ENCODE data around the gene RPL38.
A peak's percentile ranks its signal among the peaks of the same experiment; 100 is the strongest.

The RPL38 gene

DNA sequence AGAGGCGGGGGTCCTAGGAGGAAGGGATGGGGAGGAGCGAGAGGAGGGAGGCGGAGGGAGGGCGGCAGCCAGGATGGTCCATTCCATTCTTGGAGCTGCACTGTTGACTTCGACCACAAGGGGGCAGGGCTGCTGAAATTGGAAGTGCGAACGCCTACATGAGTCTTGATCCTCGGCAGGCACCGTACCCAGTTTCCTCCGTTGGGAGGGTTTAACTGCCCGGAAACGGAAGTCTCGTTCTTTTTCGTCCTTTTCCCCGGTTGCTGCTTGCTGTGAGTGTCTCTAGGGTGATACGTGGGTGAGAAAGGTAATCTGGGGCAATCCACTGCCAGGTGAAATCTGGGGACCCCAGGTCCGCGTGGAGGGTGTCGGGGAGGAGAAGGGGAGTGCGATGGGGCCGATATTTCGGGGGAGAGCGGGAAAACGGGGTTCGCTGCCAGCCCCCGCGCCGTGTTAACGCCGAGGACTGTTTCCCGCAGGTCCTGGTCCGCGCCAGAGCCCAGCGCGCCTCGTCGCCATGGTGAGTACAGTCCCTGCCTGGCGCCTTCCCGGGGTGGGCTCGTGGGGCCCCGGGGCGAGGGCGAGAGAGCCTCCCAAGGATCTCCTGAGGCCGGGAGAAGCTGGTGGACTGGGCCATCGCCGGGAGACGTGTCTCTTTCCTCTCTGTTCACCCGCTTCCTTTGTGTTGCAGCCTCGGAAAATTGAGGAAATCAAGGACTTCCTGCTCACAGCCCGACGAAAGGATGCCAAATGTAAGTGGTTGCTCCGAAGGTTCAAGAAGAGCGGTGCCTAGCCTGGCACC is at the start of gene RPL38 (continued):
- TF ChIP-seq, protein P1, sequence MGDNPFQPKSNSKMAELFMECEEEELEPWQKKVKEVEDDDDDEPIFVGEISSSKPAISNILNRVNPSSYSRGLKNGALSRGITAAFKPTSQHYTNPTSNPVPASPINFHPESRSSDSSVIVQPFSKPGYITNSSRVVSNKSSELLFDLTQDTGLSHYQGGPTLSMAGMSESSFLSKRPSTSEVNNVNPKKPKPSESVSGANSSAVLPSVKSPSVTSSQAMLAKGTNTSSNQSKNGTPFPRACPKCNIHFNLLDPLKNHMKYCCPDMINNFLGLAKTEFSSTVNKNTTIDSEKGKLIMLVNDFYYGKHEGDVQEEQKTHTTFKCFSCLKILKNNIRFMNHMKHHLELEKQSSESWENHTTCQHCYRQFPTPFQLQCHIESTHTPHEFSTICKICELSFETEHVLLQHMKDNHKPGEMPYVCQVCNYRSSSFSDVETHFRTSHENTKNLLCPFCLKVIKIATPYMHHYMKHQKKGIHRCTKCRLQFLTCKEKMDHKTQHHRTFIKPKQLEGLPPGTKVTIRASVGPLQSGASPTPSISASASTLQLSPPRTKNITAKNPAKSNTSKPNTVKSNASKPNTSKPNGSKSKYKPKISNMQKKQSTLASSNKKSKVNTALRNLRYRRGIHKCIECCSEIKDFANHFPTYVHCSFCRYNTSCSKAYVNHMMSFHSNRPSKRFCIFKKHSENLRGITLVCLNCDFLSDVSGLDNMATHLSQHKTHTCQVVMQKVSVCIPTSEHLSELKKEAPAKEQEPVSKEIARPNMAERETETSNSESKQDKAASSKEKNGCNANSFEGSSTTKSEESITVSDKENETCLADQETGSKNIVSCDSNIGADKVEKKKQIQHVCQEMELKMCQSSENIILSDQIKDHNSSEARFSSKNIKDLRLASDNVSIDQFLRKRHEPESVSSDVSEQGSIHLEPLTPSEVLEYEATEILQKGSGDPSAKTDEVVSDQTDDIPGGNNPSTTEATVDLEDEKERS (tag by site-specific recombination; IDR thresholded peaks at IDR 0.05): 0 out of 2 replicates have a peak, but pooled peaks have one; percentile 36
- TF ChIP-seq ZNF223 (tag by site-specific recombination; IDR thresholded peaks at IDR 0.05): no peak
- peak; percentile 84 for TF ChIP-seq ZNF366 (tag by site-specific recombination; conservative IDR thresholded peaks at IDR 0.05)
- TF ChIP-seq ZNF629 (tag by site-specific recombination; IDR thresholded peaks at IDR 0.05): peak; percentile 91
- no peak for TF ChIP-seq ZNF132 (tag by site-specific recombination; IDR thresholded peaks at IDR 0.05; ENCODE audit: borderline replicate concordance)
- no peak for TF ChIP-seq HOXC10 (CRISPR knock-in tag; IDR thresholded peaks at IDR 0.05)
- no peak for TF ChIP-seq ZNF670 (tag by site-specific recombination; IDR thresholded peaks at IDR 0.05; ENCODE audit: low read depth)
- TF ChIP-seq SP3 (tag by site-specific recombination; IDR thresholded peaks at IDR 0.05): peak; percentile 98
- TF ChIP-seq, protein P2, sequence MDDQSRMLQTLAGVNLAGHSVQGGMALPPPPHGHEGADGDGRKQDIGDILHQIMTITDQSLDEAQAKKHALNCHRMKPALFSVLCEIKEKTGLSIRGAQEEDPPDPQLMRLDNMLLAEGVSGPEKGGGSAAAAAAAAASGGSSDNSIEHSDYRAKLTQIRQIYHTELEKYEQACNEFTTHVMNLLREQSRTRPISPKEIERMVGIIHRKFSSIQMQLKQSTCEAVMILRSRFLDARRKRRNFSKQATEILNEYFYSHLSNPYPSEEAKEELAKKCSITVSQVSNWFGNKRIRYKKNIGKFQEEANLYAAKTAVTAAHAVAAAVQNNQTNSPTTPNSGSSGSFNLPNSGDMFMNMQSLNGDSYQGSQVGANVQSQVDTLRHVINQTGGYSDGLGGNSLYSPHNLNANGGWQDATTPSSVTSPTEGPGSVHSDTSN (CRISPR knock-in tag; IDR thresholded peaks at IDR 0.05): peak; percentile 75; the same call in 1 of the 2 replicates
- TF ChIP-seq ZFP69B (tag by site-specific recombination; IDR thresholded peaks at IDR 0.05): peak; percentile 91
- TF ChIP-seq YY1 (tag by site-specific recombination; IDR thresholded peaks at IDR 0.05): peak; percentile 52; the same call in 1 of the 2 replicates
- TF ChIP-seq, protein P3, sequence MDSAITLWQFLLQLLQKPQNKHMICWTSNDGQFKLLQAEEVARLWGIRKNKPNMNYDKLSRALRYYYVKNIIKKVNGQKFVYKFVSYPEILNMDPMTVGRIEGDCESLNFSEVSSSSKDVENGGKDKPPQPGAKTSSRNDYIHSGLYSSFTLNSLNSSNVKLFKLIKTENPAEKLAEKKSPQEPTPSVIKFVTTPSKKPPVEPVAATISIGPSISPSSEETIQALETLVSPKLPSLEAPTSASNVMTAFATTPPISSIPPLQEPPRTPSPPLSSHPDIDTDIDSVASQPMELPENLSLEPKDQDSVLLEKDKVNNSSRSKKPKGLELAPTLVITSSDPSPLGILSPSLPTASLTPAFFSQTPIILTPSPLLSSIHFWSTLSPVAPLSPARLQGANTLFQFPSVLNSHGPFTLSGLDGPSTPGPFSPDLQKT (IDR thresholded peaks at IDR 0.05; ENCODE audit: borderline replicate concordance, low read depth, low read length): peak; percentile 70; the same call in 1 of the 2 replicates
- peak; percentile 90 for TF ChIP-seq KLF16 (tag by site-specific recombination; IDR thresholded peaks at IDR 0.05)
- TF ChIP-seq, protein P4, sequence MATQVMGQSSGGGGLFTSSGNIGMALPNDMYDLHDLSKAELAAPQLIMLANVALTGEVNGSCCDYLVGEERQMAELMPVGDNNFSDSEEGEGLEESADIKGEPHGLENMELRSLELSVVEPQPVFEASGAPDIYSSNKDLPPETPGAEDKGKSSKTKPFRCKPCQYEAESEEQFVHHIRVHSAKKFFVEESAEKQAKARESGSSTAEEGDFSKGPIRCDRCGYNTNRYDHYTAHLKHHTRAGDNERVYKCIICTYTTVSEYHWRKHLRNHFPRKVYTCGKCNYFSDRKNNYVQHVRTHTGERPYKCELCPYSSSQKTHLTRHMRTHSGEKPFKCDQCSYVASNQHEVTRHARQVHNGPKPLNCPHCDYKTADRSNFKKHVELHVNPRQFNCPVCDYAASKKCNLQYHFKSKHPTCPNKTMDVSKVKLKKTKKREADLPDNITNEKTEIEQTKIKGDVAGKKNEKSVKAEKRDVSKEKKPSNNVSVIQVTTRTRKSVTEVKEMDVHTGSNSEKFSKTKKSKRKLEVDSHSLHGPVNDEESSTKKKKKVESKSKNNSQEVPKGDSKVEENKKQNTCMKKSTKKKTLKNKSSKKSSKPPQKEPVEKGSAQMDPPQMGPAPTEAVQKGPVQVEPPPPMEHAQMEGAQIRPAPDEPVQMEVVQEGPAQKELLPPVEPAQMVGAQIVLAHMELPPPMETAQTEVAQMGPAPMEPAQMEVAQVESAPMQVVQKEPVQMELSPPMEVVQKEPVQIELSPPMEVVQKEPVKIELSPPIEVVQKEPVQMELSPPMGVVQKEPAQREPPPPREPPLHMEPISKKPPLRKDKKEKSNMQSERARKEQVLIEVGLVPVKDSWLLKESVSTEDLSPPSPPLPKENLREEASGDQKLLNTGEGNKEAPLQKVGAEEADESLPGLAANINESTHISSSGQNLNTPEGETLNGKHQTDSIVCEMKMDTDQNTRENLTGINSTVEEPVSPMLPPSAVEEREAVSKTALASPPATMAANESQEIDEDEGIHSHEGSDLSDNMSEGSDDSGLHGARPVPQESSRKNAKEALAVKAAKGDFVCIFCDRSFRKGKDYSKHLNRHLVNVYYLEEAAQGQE (tag by site-specific recombination; IDR thresholded peaks at IDR 0.05): peak; percentile 36; the same call in 1 of the 2 replicates
- TF ChIP-seq, protein P5, sequence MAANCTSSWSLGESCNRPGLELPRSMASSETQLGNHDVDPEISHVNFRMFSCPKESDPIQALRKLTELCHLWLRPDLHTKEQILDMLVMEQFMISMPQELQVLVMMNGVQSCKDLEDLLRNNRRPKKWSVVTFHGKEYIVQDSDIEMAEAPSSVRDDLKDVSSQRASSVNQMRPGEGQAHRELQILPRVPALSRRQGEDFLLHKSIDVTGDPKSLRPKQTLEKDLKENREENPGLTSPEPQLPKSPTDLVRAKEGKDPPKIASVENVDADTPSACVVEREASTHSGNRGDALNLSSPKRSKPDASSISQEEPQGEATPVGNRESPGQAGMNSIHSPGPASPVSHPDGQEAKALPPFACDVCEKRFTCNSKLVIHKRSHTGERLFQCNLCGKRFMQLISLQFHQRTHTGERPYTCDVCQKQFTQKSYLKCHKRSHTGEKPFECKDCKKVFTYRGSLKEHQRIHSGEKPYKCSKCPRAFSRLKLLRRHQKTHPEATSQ (tag by site-specific recombination; IDR thresholded peaks at IDR 0.05): peak; percentile 91; the same call in 1 of the 2 replicates
- peak; percentile 93 for TF ChIP-seq ZNF596 (tag by site-specific recombination; IDR thresholded peaks at IDR 0.05)
- TF ChIP-seq ZNF626 (tag by site-specific recombination; IDR thresholded peaks at IDR 0.05): no peak
- TF ChIP-seq ZNF610 (tag by site-specific recombination; IDR thresholded peaks at IDR 0.05; ENCODE audit: borderline replicate concordance): peak; percentile 53; the same call in 1 of the 2 replicates
- TF ChIP-seq KLF9 (tag by site-specific recombination; IDR thresholded peaks at IDR 0.05; ENCODE audit: low read depth): peak; percentile 52
- no peak for TF ChIP-seq ZNF140 (tag by site-specific recombination; IDR thresholded peaks at IDR 0.05)
- 0 out of 2 replicates have a peak, but pooled peaks have one; percentile 45 for TF ChIP-seq ZIC2 (tag by site-specific recombination; IDR thresholded peaks at IDR 0.05)
- TF ChIP-seq, protein P6, sequence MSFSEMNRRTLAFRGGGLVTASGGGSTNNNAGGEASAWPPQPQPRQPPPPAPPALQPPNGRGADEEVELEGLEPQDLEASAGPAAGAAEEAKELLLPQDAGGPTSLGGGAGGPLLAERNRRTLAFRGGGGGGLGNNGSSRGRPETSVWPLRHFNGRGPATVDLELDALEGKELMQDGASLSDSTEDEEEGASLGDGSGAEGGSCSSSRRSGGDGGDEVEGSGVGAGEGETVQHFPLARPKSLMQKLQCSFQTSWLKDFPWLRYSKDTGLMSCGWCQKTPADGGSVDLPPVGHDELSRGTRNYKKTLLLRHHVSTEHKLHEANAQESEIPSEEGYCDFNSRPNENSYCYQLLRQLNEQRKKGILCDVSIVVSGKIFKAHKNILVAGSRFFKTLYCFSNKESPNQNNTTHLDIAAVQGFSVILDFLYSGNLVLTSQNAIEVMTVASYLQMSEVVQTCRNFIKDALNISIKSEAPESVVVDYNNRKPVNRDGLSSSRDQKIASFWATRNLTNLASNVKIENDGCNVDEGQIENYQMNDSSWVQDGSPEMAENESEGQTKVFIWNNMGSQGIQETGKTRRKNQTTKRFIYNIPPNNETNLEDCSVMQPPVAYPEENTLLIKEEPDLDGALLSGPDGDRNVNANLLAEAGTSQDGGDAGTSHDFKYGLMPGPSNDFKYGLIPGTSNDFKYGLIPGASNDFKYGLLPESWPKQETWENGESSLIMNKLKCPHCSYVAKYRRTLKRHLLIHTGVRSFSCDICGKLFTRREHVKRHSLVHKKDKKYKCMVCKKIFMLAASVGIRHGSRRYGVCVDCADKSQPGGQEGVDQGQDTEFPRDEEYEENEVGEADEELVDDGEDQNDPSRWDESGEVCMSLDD (tag by site-specific recombination; IDR thresholded peaks at IDR 0.05): peak; percentile 94
- TF ChIP-seq GLIS1 (tag by site-specific recombination; IDR thresholded peaks at IDR 0.05): no peak; the same call in 1 of the 2 replicates
- TF ChIP-seq ZNF214 (tag by site-specific recombination; IDR thresholded peaks at IDR 0.05; ENCODE audit: borderline replicate concordance): no peak
- no peak; the same call in 1 of the 2 replicates for TF ChIP-seq IKZF3 (tag by site-specific recombination; IDR thresholded peaks at IDR 0.05)
- peak; percentile 78; the same call in 1 of the 2 replicates for TF ChIP-seq REPIN1 (tag by site-specific recombination; IDR thresholded peaks at IDR 0.05; ENCODE audit: low read depth)

Data from HEK293 (cell line).